GM10266 (cell line): ENCODE results near the gene GDF10.

Source experiments
- DNase-seq: peaks from one replicate; pipeline ENCODE4 v3.0.0; 2012; ENCODE audit errors: extremely low spot score
- CTCF ChIP-seq: IDR thresholded peaks from 2 replicates; pipeline ENCODE4 v1.5.1; 2012; ENCODE audit warnings: mild to moderate bottlenecking, low read depth; ENCODE audit not compliant: control insufficient read depth, insufficient read depth; ENCODE audit errors: missing control alignments

Gene GDF10

GRCh38 chr10:47255866-47256265 lies 44.1 kb upstream of the GDF10 start:
- TF ChIP-seq CTCF = no peak
- no peak for DNase-seq

GRCh38 chr10:47256751-47257336 lies 43.2 kb upstream of the GDF10 start:
- no peak for DNase-seq
- TF ChIP-seq CTCF = no peak

GRCh38 chr10:47257396-47258120 lies 42.4 kb upstream of the GDF10 start:
- no peak for TF ChIP-seq CTCF
- DNase-seq = peak; percentile 26

- no peak for TF ChIP-seq CTCF
- DNase-seq = no peak
Observed at GRCh38 chr10:47258921-47259320, 41.1 kb upstream of the GDF10 start.

GRCh38 chr10:47259466-47259865 lies 40.5 kb upstream of the GDF10 start:
- no peak for DNase-seq
- no peak for TF ChIP-seq CTCF

- DNase-seq = no peak
- TF ChIP-seq CTCF = no peak
Observed at GRCh38 chr10:47260505-47261111, 39.4 kb upstream of the GDF10 start.

GRCh38 chr10:47261121-47261520 lies 38.9 kb upstream of the GDF10 start:
- TF ChIP-seq CTCF = no peak
- DNase-seq = peak; percentile 32
